ENCODE measurements around the gene UNC79.

The UNC79 gene

GRCh38 chr14:93727917-93728650 is 297.3 kb downstream of the UNC79 start:
- no peak for DNase-seq (ENCODE audit: low read depth)

DNA sequence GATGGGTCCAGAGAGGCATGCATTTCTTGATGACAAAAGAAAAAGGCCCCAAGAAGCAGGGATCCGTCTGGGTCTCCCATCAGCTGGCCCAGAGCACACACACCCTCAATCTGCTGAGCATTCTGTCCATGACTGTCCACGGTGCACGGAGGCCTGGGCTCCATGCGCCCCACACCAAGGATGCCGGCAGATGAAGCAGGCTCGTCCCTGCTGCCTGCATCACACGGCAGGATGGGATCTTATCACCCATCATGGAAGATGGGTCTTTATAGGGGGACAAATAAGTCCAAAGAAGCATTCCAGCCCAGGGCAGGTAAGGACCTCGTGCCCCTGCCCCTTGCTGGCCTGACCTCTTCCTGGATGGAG is 297.9 kb downstream of the UNC79 start:
- no peak for DNase-seq (ENCODE audit: low read depth)

DNA sequence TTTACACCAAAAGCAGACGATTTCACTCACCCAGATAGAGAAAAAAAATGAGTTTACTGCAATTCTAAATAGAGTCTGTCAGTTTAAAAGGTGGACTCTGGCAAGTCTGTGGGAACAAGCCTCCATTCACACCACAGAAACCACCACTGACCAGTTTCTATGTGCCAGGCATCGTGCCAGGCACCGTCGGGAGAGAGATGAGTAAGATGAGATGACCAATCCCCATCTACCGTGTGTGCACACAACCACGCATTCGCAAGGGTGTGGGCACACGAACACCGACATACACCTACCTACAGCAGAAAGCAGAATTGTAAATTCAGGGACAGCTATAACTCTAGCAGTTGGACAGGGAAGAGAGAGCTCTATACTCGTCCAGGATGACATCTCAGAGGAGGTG is 299.3 kb downstream of the UNC79 start:
- no peak for DNase-seq (ENCODE audit: low read depth)

DNA sequence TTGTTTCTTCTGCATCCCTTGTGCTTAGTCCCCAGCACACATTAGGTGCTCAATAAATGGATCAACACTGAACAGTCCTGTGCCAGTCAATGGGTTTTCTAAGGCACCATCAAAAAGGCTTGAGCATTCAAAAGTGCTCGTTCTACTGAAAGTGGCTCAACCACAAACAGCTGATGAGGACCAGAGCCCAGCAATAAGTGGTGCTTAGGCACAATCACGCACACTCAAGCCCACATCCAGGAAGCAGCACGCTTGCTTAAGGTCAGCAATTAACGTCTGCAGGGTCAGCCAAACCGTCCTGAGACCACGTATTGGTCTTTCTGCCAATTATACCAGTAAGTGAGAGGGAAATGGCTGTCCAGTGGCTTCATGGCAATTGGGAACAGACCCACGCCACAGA is 301.0 kb downstream of the UNC79 start:
- DNase-seq (ENCODE audit: low read depth), result no peak

GRCh38 chr14:93732524-93732923 is 301.8 kb downstream of the UNC79 start:
- DNase-seq (ENCODE audit: low read depth), result no peak

DNA sequence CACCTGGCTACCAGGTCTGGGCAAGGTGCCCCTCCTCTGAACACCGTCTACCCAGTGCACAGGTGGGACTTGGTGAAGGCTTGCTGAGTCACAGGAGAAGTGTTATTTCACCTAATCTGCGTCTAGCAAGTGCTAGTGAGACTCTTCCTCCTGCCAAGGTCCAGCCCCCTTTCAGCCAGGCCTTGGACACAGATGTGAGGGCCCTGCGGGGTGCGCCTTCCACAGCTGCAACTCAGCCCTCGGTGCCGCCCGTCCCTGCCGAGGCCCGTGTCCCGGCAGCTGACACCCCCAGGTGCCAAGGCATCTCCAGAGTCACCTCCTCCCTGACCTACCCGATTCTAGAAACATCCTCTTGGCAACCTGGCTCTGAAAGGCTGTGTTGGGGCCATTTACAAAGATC is 302.5 kb downstream of the UNC79 start:
- no peak for DNase-seq (ENCODE audit: low read depth)

DNA sequence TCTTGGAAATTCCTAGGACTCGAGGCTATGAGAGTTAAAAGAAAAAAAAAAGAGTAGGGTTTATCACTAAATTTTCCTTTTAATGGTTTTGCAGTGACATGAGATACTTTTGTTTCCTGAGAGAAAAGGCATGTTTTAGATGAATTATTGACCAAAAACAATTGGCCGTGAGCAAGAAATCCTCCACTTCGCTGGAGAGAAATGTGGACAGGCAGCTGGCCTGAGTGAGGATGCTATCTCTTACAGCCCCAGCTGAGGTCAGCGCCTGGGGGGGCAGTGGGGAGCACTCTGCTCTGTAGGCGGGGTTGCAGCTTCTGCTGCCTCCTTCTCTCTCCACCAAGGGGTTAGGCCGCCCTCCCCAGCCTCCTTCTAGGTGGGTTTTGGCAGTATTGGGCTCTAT is 302.9 kb downstream of the UNC79 start:
- no peak for DNase-seq (ENCODE audit: low read depth)

- no peak for DNase-seq (ENCODE audit: low read depth)
Measured at GRCh38 chr14:93734086-93734822, 303.5 kb downstream of the UNC79 start.

DNA sequence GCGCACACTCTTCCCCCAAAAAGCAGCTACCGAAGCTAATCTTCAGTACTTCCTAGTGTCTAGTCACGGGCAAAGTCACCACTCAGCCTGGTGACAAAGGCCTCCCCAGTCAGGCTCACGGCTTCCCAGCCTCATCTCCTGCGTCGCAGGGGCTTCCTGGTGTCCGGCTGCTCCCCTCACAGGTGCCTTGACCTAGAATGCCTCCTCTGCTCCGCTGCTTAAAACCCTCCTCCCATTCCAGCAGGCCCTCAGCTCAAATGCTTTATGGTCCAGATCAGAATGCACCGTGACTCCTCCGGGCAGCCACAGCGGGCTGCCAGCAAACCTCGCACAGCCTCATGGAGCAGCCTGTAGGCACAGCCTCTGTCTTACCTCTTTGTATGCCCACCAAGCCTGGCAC is 304.5 kb downstream of the UNC79 start:
- DNase-seq (ENCODE audit: low read depth), result no peak

- DNase-seq (ENCODE audit: low read depth), result no peak
Measured at GRCh38 chr14:93736378-93737014, 305.8 kb downstream of the UNC79 start.

GRCh38 chr14:93737634-93738033 is 306.9 kb downstream of the UNC79 start:
- no peak for DNase-seq (ENCODE audit: low read depth)

- no peak for DNase-seq (ENCODE audit: low read depth)
Measured at GRCh38 chr14:93741556-93742230, 311.0 kb downstream of the UNC79 start.

- DNase-seq (ENCODE audit: low read depth), result no peak
Measured at GRCh38 chr14:93742761-93743160, 312.0 kb downstream of the UNC79 start.

GRCh38 chr14:93743270-93744060 is 312.7 kb downstream of the UNC79 start:
- no peak for DNase-seq (ENCODE audit: low read depth)

- DNase-seq (ENCODE audit: low read depth), result no peak
Measured at GRCh38 chr14:93744176-93744575, 313.4 kb downstream of the UNC79 start.

- DNase-seq (ENCODE audit: low read depth), result no peak
Measured at GRCh38 chr14:93744876-93745275, 314.1 kb downstream of the UNC79 start.

- no peak for DNase-seq (ENCODE audit: low read depth)
Measured at GRCh38 chr14:93745603-93746273, 315.0 kb downstream of the UNC79 start.

- no peak for DNase-seq (ENCODE audit: low read depth)
Measured at GRCh38 chr14:93747102-93747501, 316.4 kb downstream of the UNC79 start.

- DNase-seq (ENCODE audit: low read depth), result no peak
Measured at GRCh38 chr14:93747560-93747959, 316.8 kb downstream of the UNC79 start.

GRCh38 chr14:93748208-93749075 is 317.7 kb downstream of the UNC79 start:
- no peak for DNase-seq (ENCODE audit: low read depth)
